ENCODE results near the gene FAM171A2. TPM values are rescaled to one million over a fixed set of nuclear protein-coding genes. Genes with fewer than 3 reads are reported as not detected.
A peak's percentile ranks its signal among the peaks of the same experiment; 100 is the strongest.

FAM171A2 gene
- total and polyA plus RNA-seq, 2 donors (not counting 1 experiment from before 2014, with no cell fraction given), result 0.18 to 0.69 TPM

DNA sequence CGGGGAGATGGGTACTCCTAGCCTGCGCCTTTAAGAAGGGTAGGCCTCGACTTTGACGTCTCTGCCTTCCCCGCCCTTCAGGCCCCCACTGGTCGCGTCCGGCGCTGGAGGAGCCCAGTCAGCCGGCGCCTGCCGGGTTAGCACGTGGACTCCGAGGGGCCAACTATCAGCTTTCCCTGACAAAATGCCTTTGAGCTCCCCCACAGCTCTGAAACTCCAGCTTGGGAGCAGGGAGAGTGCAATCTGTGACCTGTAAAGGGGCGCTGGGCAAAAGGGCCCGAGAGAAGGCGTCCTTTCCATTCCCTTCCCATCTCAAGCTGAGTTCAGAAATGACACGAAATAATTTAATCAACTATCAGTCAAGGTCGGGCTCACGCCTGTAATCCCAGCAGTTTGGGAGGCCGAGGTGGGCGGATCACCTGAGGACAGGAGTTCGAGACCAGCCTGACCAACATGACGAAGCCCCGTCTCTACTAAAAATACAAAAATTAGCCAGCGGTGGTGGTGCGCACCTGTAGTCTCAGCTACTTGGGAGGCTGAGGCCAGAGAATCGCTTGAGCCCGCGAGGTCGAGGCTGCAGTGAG, 36.7 kb downstream of the FAM171A2 start:
- ChIA-PET CTCF (interaction anchor here (0.5 to 3.2 kb wide), 18 partner anchors 11 to 230 kb away, joined by 3 to 20 read pairs (median 5); partner anchors contain the start of genes FAM171A2, GRN, HDAC5 and UBTF), POLR2A (interaction anchor here (0.6 to 2.8 kb wide), 13 partner anchors 10 to 1165 kb away, joined by 3 to 29 read pairs (median 6); partner anchors contain the start of genes GRN, HDAC5, HROB and TMUB2)
- H3K27me3 Mint-ChIP-seq, result no peaks in the 10 kb centered on the region
- no peaks in the 10 kb centered on the region for H3K9me3 ChIP-seq (ENCODE audit: control extremely low read depth in 1 of 3, control insufficient read depth in 2 of 3, insufficient read depth in 1 of 3, low read length in 2 of 3)
- H3K27ac Mint-ChIP-seq, result peak overlapping the region; percentile 84
- 20% methylated on average over 20 of the region's 31 CpGs for WGBS (ENCODE audit: insufficient coverage)
- peak overlapping the region; percentile 11 to 79 (median 34) for H3K4me3 ChIP-seq (ENCODE audit: control extremely low read depth in 1 of 5, extremely low read depth in 1 of 5, insufficient read depth in 1 of 5, low read depth in 2 of 5, low read length in 4 of 5)
- intact Hi-C loops (cut with micrococcal nuclease), result no loop called here
- TF ChIP-seq, protein P1, sequence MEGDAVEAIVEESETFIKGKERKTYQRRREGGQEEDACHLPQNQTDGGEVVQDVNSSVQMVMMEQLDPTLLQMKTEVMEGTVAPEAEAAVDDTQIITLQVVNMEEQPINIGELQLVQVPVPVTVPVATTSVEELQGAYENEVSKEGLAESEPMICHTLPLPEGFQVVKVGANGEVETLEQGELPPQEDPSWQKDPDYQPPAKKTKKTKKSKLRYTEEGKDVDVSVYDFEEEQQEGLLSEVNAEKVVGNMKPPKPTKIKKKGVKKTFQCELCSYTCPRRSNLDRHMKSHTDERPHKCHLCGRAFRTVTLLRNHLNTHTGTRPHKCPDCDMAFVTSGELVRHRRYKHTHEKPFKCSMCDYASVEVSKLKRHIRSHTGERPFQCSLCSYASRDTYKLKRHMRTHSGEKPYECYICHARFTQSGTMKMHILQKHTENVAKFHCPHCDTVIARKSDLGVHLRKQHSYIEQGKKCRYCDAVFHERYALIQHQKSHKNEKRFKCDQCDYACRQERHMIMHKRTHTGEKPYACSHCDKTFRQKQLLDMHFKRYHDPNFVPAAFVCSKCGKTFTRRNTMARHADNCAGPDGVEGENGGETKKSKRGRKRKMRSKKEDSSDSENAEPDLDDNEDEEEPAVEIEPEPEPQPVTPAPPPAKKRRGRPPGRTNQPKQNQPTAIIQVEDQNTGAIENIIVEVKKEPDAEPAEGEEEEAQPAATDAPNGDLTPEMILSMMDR (IDR thresholded peaks at IDR 0.05), result no peak
- TF ChIP-seq EZH2 (IDR thresholded peaks at IDR 0.05; ENCODE audit: borderline replicate concordance, insufficient read depth, low read depth, low read length, poor library complexity, severe bottlenecking), result no peak
- peak; percentile 68 for ATAC-seq (ENCODE audit: low read depth)
- H4K20me1 ChIP-seq (ENCODE audit: control insufficient read depth, insufficient read depth, low read length, poor library complexity, severe bottlenecking), result peaks cover 12% of the 10 kb centered on the region
- H3K36me3 ChIP-seq (replicated peaks in 1 of 2; ENCODE audit: control extremely low read depth in 1 of 2, control insufficient read depth in 1 of 2, extremely low read depth in 1 of 2, insufficient read depth in 2 of 2, low read length in 1 of 2), result peaks cover 0 to 6% of the 10 kb centered on the region in 2 experiments
- H3K4me3 Mint-ChIP-seq, result peak overlapping the region; percentile 77
- H3K9ac ChIP-seq (ENCODE audit: low read length), result peak overlapping the region; percentile 44
- no peaks in the 10 kb centered on the region for H3K9me3 Mint-ChIP-seq (ENCODE audit: insufficient read depth)
- peak; percentile 94 for DNase-seq
- peak overlapping the region in 1 of 2 donors; percentile 56 for H3K27ac ChIP-seq (ENCODE audit: low read length in 2 of 2)
- H2AFZ ChIP-seq (ENCODE audit: insufficient read depth, low read depth, low read length, poor library complexity, severe bottlenecking), result no peak overlapping the region
- no peaks in the 10 kb centered on the region for H3K27me3 ChIP-seq (replicated peaks in 1 of 4; ENCODE audit: control extremely low read depth in 1 of 4, control insufficient read depth in 3 of 4, insufficient read depth in 4 of 4, low read length in 3 of 4)
- H3K4me1 ChIP-seq (ENCODE audit: control insufficient read depth in 2 of 2, insufficient read depth in 2 of 2, low read length in 2 of 2), result peaks cover 9 to 39% of the 10 kb centered on the region in 2 donors
- peak overlapping the region; percentile 68 for H3K4me2 ChIP-seq (replicated peaks; ENCODE audit: low read depth, low read length, poor library complexity, severe bottlenecking)
- peaks cover 39% of the 10 kb centered on the region for H3K4me1 Mint-ChIP-seq
- H3K79me2 ChIP-seq (ENCODE audit: control insufficient read depth, insufficient read depth, low read length), result peaks cover 11% of the 10 kb centered on the region
